Activated CD8-positive, alpha-beta T cell treated with anti-CD3 and anti-CD28 coated beads for 36 hours (primary cell): Measurements from ENCODE around the gene PRKCE. TPM values are rescaled to one million over a fixed set of nuclear protein-coding genes. Genes with fewer than 3 reads are reported as not detected.

ENCODE experiments used
- ATAC-seq: fragments of 200-7000 bp; cut with Tn5 transposase; one replicate; pipeline ENCODE4 v1.10.0; 2021; ENCODE audit warnings: mild to moderate bottlenecking, moderate library complexity
- CTCF ChIA-PET: fragments of 350-600 bp; sonication (Branson Sonifier 250); formaldehyde crosslinking; loops from one replicate; lab custom pipeline; 2021; ENCODE audit warnings: antibody characterized with exemption; lab: Charles Lee
- POLR2A ChIA-PET: fragments of 350-600 bp; sonication (Branson Sonifier 250); formaldehyde crosslinking; loops from one replicate; lab custom pipeline; 2021; ENCODE audit warnings: antibody characterized with exemption; lab: Charles Lee
- DNase-seq: peaks from one replicate; pipeline ENCODE4 v3.0.0-alpha.2; 2020
- H3K27ac Mint-ChIP-seq: one replicate; pipeline ENCODE4 v1.8.0; 2021; ENCODE audit warnings: mild to moderate bottlenecking, mixed read lengths
- H3K27me3 Mint-ChIP-seq: one replicate; pipeline ENCODE4 v1.8.0; 2021; ENCODE audit warnings: mixed read lengths
- H3K36me3 Mint-ChIP-seq: one replicate; pipeline ENCODE4 v1.8.0; 2021; ENCODE audit warnings: low read depth, mixed read lengths
- H3K4me1 Mint-ChIP-seq: one replicate; pipeline ENCODE4 v1.8.0; 2021; ENCODE audit warnings: low read depth, mixed read lengths
- H3K4me3 Mint-ChIP-seq: one replicate; pipeline ENCODE4 v1.8.0; 2021; ENCODE audit warnings: mild to moderate bottlenecking, moderate library complexity, mixed read lengths
- H3K9me3 Mint-ChIP-seq: one replicate; pipeline ENCODE4 v1.8.0; 2021; ENCODE audit warnings: mixed read lengths
- intact Hi-C: fragments of 100-400 bp; cut with micrococcal nuclease; formaldehyde crosslinking; loops from one replicate; pipeline ENCODE4 v1.10.0; 2022
- total RNA-seq, 2 experiments: library from RNA; stranded (reverse); gene quantifications; one replicate each; pipeline ENCODE4 v1.2.3, GENCODE V29; 2021
- TF ChIP-seq, protein P1 (sequence below): fragments of 200-600 bp; IDR thresholded peaks from one replicate; pipeline ENCODE4 v1.8.0; 2022; ENCODE audit warnings: antibody characterized with exemption, mild to moderate bottlenecking

The PRKCE gene
- total RNA-seq, 2 experiments from 2014 or later: 11.5 to 11.9 TPM

DNA sequence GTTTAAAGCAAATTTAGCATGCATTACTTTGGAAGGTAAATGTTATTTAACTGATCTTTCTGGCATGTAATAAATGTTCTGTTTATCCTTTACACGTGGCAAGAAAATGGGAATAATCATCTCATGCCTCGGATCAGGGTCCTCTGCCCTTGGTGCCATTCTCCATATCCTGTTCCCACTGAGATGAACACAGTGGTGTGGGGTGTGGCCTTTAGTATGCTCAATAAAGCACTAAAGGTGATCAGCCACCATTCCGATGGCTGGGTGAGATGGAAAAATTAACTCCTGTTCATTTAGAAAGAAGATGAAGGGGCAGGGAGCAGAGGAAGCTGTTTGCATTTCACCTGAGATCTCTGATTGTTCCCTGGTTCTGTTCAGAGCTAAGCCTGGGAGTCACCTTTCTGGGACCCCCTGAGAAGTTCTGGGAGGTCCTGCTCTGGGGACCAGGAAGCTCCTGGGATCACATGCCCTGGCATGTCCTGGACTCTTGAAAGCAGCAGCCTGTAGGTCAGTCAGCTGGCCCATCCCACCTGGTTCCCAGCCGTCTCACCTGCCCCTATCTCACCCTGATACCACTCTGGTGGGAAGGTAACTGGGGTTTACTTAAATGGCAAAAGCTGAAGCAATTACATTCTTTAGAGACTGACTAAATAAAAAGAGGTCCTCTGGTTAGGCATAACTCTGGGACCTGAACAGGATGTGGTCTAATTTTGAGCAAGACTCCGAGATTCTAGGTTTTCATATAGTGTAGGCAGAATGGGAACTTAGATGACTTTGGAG is 356.8 kb downstream of the PRKCE start:
- intact Hi-C loops: no loop called here
- ChIA-PET POLR2A (no interaction called here), CTCF (interaction anchor here (0.8 to 1.1 kb wide), 2 partner anchors 55 to 642 kb away, joined by 3 to 5 read pairs; no protein-coding TSS in a partner anchor)
- Mint-ChIP-seq H3K36me3 (no peaks in the 10 kb centered on the region), H3K4me3 (no peak overlapping the region), H3K27ac (no peak overlapping the region), H3K4me1 (peaks cover 3% of the 10 kb centered on the region), H3K27me3 (no peaks in the 10 kb centered on the region), H3K9me3 (no peaks in the 10 kb centered on the region)
- ATAC-seq: no peak
- no peak for DNase-seq
- TF ChIP-seq, protein P1, sequence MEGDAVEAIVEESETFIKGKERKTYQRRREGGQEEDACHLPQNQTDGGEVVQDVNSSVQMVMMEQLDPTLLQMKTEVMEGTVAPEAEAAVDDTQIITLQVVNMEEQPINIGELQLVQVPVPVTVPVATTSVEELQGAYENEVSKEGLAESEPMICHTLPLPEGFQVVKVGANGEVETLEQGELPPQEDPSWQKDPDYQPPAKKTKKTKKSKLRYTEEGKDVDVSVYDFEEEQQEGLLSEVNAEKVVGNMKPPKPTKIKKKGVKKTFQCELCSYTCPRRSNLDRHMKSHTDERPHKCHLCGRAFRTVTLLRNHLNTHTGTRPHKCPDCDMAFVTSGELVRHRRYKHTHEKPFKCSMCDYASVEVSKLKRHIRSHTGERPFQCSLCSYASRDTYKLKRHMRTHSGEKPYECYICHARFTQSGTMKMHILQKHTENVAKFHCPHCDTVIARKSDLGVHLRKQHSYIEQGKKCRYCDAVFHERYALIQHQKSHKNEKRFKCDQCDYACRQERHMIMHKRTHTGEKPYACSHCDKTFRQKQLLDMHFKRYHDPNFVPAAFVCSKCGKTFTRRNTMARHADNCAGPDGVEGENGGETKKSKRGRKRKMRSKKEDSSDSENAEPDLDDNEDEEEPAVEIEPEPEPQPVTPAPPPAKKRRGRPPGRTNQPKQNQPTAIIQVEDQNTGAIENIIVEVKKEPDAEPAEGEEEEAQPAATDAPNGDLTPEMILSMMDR: no peak

DNA sequence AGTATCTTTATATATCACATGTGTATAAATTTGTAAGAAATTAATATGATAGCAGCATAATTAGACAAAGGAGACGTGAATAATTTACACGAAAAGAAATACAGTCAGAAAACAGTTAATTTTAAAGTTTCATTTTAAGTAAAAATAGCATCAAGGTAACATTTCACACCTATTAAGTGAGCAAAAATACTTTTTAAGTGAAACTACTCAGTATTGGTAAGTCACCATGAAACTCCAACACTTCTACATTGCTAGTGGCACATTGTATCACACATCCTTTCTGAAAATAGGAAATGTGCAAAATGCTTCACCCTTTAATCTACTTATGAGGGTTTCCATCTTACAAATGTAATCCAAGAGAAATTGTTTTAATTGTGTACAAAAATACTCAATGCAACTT is 357.8 kb downstream of the PRKCE start:
- TF ChIP-seq, protein P1: no peak
- POLR2A ChIA-PET: no interaction called here
- Mint-ChIP-seq H3K9me3 (no peaks in the 10 kb centered on the region), H3K4me3 (no peak overlapping the region), H3K27ac (no peak overlapping the region), H3K27me3 (no peaks in the 10 kb centered on the region), H3K4me1 (peaks cover 3% of the 10 kb centered on the region), H3K36me3 (no peaks in the 10 kb centered on the region)
- CTCF ChIA-PET: interaction anchor here (1.1 kb wide), 1 partner anchor 641 kb away, joined by 3 read pairs; no protein-coding TSS in a partner anchor
- intact Hi-C loops: no loop called here
- ATAC-seq: no peak
- no peak for DNase-seq

DNA sequence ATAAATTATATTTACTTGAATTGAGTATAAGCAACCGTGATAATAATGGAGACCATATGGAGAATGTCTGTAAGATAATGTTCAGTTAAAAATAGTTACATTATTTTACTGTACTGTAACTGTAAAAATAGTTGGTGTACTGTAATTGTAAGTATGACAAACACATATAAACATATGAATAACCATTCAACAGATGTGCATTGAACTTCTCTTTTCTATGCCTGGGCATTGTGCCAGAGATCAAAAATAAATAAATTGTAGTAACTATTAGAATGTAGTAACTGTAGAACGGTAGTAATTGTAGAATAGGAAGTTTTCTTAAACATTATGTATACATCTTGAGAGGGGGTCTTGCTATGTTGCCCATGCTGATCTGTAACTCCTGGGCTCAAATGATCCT is 358.3 kb downstream of the PRKCE start:
- no peak overlapping the region for H3K4me3 Mint-ChIP-seq
- H3K36me3 Mint-ChIP-seq: no peaks in the 10 kb centered on the region

DNA sequence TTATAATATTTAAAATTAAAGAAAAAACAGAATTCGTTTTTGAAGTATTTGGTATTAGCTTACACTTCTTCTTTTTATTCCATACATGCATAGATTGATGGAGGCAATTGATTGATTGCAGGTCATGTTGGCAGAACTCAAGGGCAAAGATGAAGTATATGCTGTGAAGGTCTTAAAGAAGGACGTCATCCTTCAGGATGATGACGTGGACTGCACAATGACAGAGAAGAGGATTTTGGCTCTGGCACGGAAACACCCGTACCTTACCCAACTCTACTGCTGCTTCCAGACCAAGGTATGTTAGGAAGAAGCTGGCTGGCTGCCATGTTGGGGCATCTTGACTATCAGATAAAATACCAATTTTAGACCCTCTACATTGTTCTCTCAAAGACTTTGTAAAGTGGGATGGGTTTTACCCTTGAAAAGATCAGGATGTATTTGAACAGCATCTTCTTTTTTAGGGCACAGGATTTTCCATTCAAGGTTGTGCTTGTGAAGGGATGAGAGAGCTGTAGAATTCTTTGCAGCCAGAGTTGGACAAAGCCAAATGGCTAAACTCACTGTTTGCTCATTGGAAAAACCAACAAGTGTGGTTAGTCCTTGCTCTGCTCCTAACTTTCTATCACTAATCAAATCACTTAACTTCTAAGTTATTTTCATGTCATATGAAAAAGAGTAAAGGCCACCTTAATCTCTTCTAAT is 358.9 kb downstream of the PRKCE start:
- Mint-ChIP-seq H3K27me3 (no peaks in the 10 kb centered on the region), H3K36me3 (no peaks in the 10 kb centered on the region)

More for the DNA sequence above, 358.3 kb downstream of the PRKCE start:
- Mint-ChIP-seq H3K27ac (no peak overlapping the region), H3K27me3 (no peaks in the 10 kb centered on the region), H3K4me1 (peaks cover 3% of the 10 kb centered on the region), H3K9me3 (no peaks in the 10 kb centered on the region)
- POLR2A ChIA-PET: no interaction called here
- TF ChIP-seq, protein P1: no peak
- DNase-seq: no peak
- CTCF ChIA-PET: interaction anchor here (0.6 to 2.0 kb wide), 4 partner anchors 53 to 854 kb away, joined by 3 to 18 read pairs (median 9); no protein-coding TSS in a partner anchor
- no peak for ATAC-seq
- intact Hi-C loops: loop anchor here (2.0 kb wide), 1 partner anchor 355 kb away; no protein-coding TSS in a partner anchor

More for the DNA sequence above, 358.9 kb downstream of the PRKCE start:
- Mint-ChIP-seq H3K27ac (no peak overlapping the region), H3K4me3 (no peak overlapping the region), H3K9me3 (no peaks in the 10 kb centered on the region), H3K4me1 (peaks cover 3% of the 10 kb centered on the region)
- ChIA-PET POLR2A (no interaction called here), CTCF (interaction anchor here (0.6 to 2.0 kb wide), 16 partner anchors 17 to 854 kb away, joined by 3 to 19 read pairs (median 4); no protein-coding TSS in a partner anchor)
- DNase-seq: no peak
- ATAC-seq: no peak
- TF ChIP-seq, protein P1: no peak
- intact Hi-C loops: loop anchor here (2.0 kb wide), 1 partner anchor 354 kb away; no protein-coding TSS in a partner anchor
